Midbrain (tissue), 1 donor: ENCODE data around the gene PSMB10.
"Not testable (repeated sequence)": the region's sequence is repeated elsewhere in the genome, so short reads cannot be mapped to it uniquely, and the experiment has no call there.

ENCODE experiments used
- DNase-seq: peaks from one replicate; lab custom pipeline; 2025; lab: John Stamatoyannopoulos, UW

PSMB10 gene

DNA sequence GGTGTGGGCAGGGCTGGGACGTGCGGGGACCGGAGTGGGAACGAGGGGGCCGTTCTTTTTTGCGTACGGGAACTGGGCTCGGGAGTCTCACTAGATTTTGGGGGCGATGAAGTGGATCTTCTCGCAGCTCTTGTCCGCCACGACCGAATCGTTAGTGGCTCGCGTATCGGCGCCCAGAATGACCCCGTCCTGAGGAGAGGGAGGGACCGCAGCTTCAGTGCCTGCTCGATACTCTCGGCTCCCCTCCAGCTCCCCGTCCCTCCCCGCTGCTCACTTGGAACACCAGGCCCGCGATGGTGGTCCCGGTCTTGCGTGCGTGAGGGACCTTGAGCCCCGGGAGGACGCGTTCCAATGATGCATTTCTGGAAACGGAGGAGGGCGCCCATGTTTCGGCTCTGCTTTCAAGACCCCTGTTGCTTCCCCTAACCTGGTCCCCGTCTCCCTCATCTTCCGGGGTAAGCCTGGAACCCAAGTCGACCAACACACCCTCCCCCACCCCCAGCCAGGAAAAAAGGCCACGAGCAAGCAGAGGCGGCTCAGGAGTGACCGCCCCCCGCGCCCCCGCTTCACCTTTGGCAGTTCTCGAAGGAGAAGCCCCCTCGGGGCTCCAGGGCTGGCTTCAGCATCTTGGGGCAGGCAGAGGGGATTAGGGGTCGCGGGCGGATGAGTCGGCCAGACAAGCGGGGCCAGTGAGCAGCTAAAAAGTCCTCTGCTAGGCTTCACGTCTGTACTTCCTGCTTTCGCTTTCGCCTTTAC lies at the start of gene PSMB10:
Gene PSMB10 (minus strand): TSS at position 727 of the 756 bp plus-strand sequence. CDS start 101 bp downstream, at position 626.
- DNase-seq: peak; percentile 29

DNA sequence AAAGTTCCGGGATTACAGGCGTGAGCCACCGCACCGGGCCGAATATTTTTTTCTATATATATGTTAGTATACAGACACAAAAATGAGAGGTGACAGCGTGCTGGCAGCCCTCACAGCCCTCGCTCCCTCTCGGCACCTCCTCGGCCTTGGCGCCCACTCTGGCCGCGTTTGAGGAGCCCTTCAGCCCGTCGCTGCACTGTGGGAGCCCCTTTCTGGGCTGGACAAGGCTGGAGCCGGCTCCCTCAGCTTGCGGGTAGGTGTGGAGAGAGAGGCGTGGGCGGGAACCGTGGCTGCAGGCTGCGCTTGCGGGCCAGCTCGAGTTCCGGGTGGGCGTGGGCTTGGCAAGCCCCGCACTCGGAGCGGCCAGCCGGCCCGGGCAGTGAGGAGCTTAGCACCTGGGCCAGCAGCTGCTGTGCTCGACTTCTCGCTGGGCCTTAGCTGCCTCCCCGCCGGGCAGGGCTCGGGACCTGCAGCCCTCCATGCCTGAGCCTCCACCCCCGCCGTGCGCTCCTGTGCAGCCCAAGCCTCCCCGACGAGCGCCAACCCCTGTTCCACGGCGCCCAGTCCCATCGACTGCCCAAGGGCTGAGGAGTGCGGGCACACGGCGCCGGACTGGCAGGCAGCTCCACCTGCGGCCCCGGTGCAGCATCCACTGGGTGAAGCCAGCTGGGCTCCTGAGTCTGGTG lies 45.5 kb upstream of the PSMB10 start:
- no peak for DNase-seq

DNA sequence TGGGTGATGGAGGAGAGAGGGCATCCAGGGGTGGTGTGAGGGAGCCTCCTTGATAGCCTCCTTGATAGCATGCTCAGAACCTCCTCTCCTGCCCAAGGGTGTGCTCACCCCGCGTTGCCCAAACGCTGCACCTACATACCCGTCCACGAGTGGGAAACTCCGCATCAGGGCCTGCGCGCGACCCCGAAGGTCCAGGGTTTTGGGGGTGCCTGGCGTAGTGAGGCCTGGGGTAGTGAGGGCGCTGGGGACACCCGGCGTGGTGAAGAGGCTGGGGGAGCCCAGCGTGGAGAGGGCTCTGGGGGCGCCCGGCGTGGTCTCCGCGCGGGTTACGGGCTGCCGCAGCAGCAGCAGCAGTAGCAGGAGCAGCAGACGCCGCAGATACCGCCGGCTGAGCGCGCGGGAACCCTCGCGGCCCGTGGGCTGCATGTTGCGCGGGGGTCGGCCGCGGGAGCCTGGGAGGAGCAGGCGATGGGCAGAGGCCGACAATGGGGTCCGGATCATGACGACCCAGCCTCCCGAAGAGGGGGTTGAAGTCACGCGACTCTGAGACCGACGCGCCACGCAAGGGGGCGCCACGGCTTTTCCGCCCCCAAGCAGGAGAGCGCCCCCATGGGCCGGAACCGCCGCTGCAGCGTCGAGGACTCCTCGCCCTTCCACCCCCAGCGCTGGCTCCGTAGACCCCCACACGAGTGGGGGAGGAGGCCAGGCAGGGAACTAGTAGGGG lies 43.5 kb upstream of the PSMB10 start, which contains the start of gene DPEP3:
Gene DPEP3 (minus strand): TSS at position 545 of the 724 bp plus-strand sequence. CDS start 119 bp downstream, at position 426.
- no peak for DNase-seq

DNA sequence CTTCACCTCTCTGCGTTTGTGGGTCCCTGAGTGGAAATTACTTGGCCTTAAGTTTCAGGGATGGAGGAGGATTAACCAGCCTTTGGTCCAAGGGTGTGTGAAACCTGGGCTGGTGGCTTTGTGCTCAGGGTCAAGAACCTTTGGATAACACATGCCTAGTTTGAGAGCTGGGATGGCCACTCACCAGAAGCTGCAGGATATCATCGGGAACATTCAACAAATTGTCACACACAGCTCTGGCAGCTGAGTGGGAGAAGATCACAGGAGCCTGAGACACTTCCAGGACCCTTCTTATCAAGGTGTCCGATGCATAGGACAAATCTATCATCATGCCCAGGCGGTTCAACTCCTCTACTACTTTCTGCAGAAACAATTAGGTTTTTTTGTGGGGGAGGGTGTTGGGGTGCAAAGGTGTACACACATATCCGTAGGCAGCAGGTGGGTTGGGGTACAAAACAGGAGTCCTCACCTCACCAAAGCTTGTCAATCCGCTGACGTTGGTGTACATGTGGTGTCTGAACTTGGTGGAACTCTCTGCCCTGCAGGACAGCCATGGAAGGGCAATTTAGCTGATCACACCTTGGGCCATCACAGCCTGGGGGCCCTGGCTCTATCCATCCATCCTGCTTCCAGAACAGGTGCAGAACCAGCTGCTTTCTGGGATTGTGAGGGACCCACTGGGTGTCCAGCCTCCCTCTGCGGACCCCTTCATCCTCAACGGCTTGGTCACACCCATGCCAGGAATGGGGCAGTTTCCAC lies 41.0 kb upstream of the PSMB10 start:
- no peak for DNase-seq

DNA sequence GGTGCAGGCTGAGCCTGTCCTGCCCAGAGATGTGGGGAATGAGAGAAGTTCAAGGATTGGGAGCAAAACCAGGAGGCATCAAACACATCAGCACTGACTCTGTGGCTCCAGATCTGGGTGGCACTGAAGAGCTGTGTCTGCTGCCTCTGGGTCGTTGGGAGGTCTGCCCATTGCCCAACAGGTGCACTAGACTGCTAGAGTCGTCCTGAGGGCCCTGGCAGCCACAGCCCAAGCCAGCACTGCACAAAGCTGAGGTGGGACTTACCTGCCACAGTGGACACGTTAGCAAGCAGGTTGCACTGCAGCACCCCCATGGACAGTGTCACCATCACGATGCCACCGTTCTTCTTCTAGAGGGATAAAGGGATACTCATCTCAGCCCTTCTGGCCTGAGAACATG lies 40.4 kb upstream of the PSMB10 start:
- DNase-seq: no peak

DNA sequence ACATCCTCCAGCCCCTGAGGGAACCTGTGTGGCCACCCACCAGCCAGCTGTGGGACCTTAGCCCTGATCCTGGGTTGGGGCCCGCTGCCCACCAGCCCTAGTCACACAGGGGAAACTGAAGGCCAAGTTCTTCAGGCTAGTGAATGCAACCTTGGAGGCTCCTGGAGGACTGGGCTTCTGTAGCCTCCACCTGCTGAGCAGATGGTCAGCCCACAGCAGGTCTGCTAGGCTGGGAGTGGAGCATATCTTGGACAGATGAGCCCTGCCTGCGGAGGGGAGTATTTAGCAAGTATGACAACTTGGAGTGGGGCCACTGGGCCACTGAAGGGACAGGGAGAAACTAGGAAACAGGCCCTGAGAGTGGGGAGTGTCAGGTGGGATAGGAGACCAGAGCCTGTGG lies 39.6 kb upstream of the PSMB10 start:
- no peak for DNase-seq

DNA sequence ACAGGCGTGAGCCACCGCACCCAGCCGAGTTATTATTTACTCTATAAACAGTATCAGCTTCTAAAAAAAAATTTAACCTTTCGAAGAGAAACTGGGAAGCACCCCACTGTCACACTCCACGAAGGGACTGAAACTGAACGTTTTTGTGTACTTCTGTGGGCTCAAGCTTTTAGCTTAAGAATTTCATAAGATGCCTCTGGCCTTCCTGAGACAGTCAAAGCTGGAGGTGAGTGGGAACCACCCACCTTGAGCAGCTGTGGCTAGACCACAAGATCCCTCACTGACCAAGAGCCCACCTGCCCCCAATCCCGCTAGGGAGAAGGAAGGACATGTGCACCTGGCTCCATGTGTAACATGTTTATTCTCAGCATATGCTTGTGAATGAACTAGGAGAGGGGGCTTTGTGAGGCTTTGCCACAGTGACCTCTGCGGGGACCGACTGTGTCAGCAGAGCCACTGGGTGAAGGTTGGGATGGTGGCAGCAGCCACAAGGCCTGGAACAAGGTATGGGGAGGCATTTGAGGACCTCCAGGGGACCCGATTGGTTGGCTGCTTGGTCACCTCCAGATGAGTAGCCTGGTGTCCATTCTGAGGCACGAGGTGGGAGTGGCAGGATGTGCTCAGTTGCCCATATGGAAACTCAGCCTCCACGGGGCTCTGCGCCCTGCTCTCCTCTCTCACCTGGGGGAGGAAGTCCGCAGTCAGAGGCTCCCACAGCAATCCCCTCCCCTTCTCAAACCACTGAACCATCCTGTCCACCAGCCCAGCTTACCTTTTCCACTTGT lies 38.9 kb upstream of the PSMB10 start:
- DNase-seq: no peak

DNA sequence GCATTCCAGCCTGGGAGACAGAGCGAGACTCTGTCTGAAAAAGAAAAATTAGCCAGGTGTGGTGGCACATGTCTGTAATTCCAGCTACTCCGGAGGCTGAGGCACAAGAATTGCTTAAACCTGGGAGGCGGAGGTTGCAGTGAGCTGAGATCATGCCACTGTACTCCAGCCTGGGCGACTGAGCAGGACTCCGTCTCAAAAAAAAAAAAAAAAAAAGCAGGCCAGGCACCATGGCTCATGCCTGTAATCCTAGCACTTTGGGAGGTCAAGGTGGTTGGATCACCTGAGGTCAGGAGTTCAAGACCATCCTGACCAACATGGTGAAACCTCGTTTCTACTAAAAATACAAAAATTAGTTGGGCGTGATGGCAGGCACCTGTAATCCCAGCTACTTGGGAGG lies 35.6 kb upstream of the PSMB10 start:
- not testable (repeated sequence) for DNase-seq

DNA sequence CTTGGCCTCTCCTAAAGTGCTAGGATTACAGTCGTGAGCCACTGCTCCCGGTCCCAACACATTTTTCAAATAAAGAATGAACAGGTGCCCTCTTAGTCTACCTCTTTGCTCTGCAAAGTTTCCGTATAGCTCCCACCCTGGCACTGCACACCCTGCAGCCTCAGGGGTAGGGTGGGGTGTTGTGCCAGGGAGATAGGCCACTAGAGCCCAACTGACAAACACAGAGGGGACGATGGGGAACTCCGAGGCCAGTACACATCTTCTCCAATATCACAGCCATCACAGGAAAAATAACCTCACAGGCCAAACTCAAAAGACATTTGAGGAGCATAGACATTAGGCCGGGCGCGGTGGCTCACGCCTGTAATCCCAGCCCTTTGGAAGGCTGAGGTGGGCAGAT lies 34.5 kb upstream of the PSMB10 start:
- no peak for DNase-seq

DNA sequence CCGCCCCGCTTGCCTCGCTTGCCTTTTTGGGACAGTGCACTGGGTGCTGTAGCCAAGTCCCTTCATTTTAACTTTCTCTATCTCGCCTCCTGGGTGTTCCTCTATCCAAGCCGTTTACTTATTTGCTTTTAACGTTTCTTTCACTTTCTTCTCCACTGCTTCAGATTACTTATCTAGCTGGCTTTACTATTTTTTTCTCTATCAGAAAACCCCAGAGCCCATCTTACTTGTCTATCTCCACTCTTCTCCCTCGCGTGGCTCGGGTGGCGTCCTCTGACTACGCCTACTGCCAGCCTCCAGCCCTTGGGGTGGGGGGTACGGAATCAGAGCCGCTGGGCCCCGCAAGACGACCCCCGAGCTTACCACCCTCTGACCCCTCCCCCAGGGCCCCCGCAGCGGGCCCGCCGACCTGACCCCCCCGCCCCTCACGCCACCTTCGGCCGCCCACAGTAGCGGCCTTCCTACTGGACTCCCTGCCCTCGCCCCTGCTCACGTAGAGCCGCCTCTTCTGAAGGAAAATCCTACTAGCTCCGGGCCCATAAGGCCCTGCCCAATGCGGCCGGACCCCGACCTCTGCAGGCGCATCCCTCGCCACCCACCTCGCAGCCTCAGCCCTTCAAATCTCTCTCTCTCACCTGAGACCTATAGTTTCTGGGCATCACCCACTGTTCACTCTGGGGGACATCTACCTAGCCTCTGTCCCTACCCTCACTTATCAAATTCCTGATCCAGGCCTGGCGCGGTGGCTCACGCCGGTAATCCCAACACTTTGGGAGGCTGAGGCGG lies 32.8 kb upstream of the PSMB10 start:
- no peak for DNase-seq

DNA sequence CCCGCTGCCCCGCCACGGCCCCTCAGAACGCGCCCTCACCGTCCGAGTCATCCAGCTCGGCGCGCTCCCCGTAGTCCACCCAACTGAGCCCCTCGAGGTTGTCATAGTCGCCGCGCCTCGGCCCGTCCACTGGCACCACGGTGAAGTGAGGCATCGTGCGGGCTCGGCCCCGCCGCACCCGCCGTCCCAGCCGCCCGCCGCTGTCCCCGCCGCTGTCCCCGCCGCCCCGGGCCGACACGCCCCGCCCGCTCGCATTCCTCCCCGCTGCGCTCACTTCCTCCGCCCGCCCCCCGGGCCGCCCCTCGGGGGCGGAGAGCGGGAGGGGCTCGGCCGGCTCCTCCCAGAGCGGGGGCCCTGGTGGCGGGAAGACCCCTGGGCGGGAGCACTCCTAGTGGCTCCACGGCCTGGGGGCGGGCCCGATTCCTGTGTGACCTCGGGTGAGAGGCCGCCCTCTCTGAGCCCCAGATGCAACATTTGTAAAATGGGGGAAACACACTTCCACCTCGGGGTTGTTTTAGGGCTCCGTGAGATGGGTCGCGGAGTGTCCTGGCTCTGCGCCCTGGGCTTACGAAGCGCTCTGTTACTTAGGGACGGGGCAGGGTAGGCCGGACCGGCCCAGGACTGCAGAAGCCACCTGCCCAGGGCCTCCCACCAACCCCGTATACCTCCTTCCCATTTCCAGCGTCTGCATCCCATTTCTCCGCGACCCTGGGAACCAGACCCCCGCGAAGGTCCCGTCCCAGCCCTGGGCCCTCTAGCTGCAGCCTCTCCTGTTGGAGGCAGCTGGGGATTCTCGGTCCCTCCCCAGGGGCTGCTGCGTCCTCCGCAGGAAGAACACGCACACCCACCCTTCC lies 32.0 kb upstream of the PSMB10 start, which contains the start of gene SLC12A4:
Gene SLC12A4 (minus strand): TSS at position 238 of the 854 bp plus-strand sequence. CDS start 84 bp downstream, at position 154.
- peak; percentile 69 for DNase-seq

DNA sequence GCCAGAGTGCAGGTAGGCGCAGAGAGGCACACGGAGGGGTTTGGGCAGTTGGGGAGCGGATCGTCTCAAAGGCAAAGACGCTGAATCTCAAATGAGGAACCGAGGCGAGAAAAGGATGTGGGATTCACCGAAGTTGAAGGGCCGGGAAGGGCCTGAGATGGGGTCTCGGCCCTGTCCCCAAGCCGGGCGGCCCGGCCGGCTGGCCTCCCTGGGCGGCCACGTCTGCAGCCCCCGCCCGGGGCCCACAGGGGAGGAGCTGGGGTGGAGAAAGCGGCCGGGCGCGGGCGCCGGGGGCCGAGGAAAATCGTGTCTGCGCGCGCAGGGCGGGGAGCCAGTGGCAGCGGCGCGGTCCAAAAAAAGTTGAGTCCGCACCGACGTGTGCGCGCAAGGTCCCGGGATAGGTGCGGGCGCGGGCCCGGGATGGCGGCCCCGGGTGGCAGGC lies 31.3 kb upstream of the PSMB10 start:
- DNase-seq: no peak

DNA sequence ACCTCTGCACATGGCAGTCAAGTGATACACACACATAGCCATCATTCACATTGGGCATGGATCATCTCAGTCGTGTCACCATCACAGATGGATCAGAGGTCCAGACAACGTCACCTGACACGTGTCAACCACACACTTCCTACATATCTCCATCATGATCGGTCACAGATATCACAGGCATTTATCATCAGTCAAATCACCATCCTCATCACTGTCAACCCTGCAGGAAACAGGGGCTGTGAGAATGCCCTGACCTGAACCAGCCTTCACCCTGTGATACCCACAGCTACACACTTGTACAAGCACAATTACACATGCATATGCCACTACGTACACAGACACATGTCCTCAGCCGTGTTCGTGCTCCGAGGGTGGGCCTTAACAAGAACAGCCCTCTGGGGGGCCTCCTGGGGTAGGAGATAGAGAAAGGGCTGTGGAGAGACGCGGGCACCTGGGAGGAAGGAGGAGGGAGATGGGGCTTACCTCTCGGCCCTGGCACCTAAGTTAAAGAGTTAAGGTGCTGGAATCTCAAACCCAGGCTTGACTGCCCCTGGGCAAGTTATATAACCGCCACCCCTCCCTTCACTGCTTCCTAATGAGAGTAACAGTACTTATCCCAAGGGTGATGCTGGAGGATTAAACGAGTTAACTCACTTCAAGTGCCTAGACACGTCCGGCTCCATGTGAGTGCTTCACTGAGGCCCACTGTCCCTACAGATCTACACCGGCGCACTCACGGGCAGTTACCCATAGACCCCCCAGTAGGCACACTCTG lies 30.7 kb upstream of the PSMB10 start:
- no peak for DNase-seq

DNA sequence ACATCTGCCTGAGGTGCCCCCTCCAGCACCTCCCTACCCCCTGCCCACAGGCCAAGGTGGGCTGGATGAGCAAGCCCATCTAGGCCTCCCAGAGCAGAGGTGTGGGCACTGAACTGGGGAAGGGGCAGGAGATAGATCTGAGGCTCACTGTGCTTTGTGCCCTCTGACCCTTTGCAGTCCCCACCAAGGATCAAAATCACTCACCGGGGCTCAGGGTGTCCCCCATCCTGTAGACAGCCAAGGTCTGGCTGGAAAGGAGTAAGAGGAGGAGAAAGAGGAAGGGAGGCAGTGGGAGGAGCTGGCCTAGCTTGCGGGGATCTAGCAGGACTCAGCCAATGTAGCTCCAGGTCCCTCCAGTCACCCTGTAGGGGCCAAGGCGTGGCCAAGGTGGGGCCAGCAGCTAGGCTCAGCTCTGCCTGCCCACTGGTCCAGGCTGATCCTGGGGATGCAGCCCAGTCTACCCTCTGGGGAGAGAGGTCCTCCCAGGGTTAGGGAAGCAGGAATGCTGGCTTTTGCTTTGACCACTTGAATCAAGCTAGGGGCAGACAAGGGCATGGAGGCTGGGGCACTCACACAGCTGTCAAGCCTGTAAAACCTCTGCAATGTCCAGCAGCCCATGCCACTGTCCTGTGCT lies 30.0 kb upstream of the PSMB10 start:
- no peak for DNase-seq

DNA sequence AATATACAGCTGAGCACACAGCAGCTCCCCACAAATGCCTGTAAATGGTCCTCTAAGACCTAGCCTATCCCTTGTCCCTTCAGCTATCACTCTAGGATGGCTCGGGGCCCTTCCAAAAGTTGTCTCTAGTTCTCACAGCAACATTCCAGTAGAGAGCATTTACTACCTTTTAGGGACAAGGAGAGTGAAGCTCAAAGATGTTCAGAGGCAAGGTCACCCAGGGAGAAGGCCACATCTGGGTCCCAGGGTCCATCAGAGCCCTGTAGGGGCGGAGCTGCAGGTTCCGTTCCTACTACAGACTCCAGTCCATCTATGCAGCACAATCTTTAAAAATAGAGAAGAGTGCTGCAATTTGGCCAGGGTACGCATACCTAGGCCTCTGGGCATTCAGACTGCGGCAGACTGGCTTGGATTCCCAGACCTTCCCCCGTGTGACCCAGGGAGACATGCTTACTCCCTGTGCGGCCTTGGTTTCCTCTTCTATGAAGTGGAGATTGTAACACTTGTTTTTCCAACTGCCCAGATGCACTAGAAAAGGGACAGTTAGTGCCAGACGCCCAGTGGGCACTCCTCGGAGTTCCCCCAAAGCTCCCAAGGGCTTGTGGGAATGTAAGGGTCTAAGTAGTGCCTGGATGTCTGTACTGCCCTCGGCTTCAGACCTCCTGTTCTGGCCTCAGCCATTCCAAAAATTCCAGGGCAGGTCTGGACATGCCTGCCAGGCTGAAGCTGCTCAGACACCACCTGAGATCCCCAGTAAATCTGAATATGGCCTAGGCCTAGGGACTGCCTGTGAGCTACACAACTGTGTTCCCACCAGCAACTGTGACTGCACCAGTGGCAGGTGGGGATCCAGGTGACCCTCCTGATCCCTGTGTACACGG lies 29.3 kb upstream of the PSMB10 start:
- DNase-seq: no peak

DNA sequence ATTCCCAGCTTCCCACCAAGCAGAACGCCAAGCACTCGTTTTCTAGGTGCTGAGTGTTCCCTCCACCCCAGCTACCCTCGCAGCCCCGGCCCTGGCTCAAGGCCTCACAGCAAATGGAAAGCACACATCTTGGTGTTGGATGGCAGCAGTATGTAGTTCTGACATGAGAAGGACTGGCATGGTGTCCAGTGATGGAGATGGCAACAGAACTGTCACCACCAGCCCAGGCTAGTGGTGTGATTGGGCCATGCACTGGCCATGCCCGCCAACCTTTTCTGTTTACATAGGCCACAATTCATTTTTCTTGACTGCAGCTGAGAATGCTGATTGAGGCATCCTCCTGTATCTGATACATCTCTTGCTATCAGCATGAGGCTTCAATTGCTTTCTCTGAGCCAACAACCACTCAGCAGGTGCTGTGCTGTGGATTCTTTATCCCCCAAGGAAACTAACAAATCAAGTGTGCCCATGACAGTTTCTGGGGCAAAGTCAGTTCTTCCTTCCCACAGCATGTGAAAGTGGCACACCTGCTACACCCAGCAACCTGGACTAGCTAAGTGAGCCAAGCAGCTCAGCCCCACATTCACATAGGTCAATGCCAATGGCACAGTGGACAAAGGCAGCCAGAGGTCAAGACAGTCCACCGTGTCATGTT lies 28.0 kb upstream of the PSMB10 start:
- no peak for DNase-seq
